ENCODE results near the gene PRSS53. TPM values are rescaled to one million over a fixed set of nuclear protein-coding genes. Genes with fewer than 3 reads are reported as not detected.
A peak's percentile ranks its signal among the peaks of the same experiment; 100 is the strongest.

Gene PRSS53
- total RNA-seq, 2 experiments from 2014 or later: 3.7 to 5.7 TPM

DNA sequence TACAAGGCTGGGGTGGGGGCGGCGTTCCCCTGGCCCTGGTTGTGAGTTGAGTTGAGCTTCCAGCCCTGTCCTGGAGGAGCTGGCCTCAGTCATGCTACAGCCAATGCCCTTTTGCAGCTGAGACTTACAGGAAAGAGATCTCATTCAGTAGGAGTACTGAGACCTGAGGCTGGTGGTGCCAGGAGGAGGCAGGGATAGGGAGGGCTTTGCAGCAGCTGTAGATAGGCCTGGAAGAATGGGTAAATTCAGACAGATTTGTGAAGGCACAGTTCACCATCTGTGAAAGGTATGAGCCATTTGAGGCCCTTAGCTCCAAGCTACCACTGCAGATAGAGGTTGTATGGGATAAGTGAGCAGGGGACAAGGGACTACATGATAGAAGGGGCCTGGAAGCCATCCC, 49.8 kb downstream of the PRSS53 start:
- POLR2A ChIA-PET: interaction anchor here (0.5 kb wide), 1 partner anchor 21 kb away, joined by 3 read pairs; no protein-coding TSS in a partner anchor
- intact Hi-C loops (cut with micrococcal nuclease; ENCODE audit: unreplicated experiment): no loop called here
- no peaks in the 10 kb centered on the region; the same call in 1 of the 2 replicates for H3K79me2 ChIP-seq (ENCODE audit: insufficient read depth, low read depth, low read length)
- no peak overlapping the region for H2AFZ ChIP-seq (ENCODE audit: low read length)
- H3K9me2 ChIP-seq (ENCODE audit: insufficient read depth, low read length): no peaks in the 10 kb centered on the region
- no peak overlapping the region for H3K4me2 ChIP-seq (ENCODE audit: low read length)
- peaks cover 4% of the 10 kb centered on the region; the same call in 1 of the 2 replicates for H3K36me3 ChIP-seq (ENCODE audit: insufficient read depth, low read length)
- no peak for TF ChIP-seq EZH2phosphoT487 (IDR thresholded peaks at IDR 0.05; ENCODE audit: borderline replicate concordance, low read depth, low read length)
- TF ChIP-seq, protein P1, sequence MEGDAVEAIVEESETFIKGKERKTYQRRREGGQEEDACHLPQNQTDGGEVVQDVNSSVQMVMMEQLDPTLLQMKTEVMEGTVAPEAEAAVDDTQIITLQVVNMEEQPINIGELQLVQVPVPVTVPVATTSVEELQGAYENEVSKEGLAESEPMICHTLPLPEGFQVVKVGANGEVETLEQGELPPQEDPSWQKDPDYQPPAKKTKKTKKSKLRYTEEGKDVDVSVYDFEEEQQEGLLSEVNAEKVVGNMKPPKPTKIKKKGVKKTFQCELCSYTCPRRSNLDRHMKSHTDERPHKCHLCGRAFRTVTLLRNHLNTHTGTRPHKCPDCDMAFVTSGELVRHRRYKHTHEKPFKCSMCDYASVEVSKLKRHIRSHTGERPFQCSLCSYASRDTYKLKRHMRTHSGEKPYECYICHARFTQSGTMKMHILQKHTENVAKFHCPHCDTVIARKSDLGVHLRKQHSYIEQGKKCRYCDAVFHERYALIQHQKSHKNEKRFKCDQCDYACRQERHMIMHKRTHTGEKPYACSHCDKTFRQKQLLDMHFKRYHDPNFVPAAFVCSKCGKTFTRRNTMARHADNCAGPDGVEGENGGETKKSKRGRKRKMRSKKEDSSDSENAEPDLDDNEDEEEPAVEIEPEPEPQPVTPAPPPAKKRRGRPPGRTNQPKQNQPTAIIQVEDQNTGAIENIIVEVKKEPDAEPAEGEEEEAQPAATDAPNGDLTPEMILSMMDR (conservative IDR thresholded peaks at IDR 0.05; ENCODE audit: low read length): no peak
- peaks cover 5% of the 10 kb centered on the region for H3K4me1 ChIP-seq (ENCODE audit: insufficient read depth, low read length, poor library complexity, severe bottlenecking)
- no peak for DNase-seq (ENCODE audit: low spot score)
- no TSS peak for BruUV-seq (replicated peaks)
- no peaks in the 10 kb centered on the region for H4K20me1 ChIP-seq (ENCODE audit: insufficient read depth, low read length)
- CTCF ChIA-PET (ENCODE audit: unreplicated experiment): no interaction called here
- no peak overlapping the region for H3K27ac ChIP-seq (ENCODE audit: low read depth, low read length, poor library complexity, severe bottlenecking)
- no peaks in the 10 kb centered on the region for H3K9me3 ChIP-seq (ENCODE audit: low read length)
- no peak overlapping the region for H3K4me3 ChIP-seq (ENCODE audit: low read depth, low read length, poor library complexity, severe bottlenecking)

- intact Hi-C loops (cut with micrococcal nuclease; ENCODE audit: unreplicated experiment): no loop called here
- Histone ChIP-seq H3K9me3 (ENCODE audit: low read length) (no peaks in the 10 kb centered on the region), H4K20me1 (ENCODE audit: insufficient read depth, low read length) (no peaks in the 10 kb centered on the region), H3K79me2 (ENCODE audit: insufficient read depth, low read depth, low read length) (no peaks in the 10 kb centered on the region; the same call in 1 of the 2 replicates), H3K4me2 (ENCODE audit: low read length) (no peak overlapping the region), H3K9me2 (ENCODE audit: insufficient read depth, low read length) (no peaks in the 10 kb centered on the region), H3K27ac (ENCODE audit: low read depth, low read length, poor library complexity, severe bottlenecking) (no peak overlapping the region), H3K4me1 (ENCODE audit: insufficient read depth, low read length, poor library complexity, severe bottlenecking) (peaks cover 18% of the 10 kb centered on the region), H3K36me3 (ENCODE audit: insufficient read depth, low read length) (peaks cover 4% of the 10 kb centered on the region; the same call in 1 of the 2 replicates), H2AFZ (ENCODE audit: low read length) (no peak overlapping the region), H3K4me3 (ENCODE audit: low read depth, low read length, poor library complexity, severe bottlenecking) (no peak overlapping the region)
- ChIA-PET CTCF (ENCODE audit: unreplicated experiment) (no interaction called here), POLR2A (interaction anchor here (1.1 kb wide), 1 partner anchor 10 kb away, joined by 3 read pairs; no protein-coding TSS in a partner anchor)
- TF ChIP-seq EZH2phosphoT487 (IDR thresholded peaks at IDR 0.05; ENCODE audit: borderline replicate concordance, low read depth, low read length): no peak
- TF ChIP-seq, protein P1 (conservative IDR thresholded peaks at IDR 0.05; ENCODE audit: low read length): no peak
- no TSS peak for BruUV-seq (replicated peaks)
- DNase-seq (ENCODE audit: low spot score): no peak
Measured at GRCh38 chr16:31036691-31037090, 52.1 kb downstream of the PRSS53 start.

GRCh38 chr16:31033709-31034492, 54.8 kb downstream of the PRSS53 start:
- peak; percentile 86 for DNase-seq (ENCODE audit: low spot score)
- H3K9me3 ChIP-seq (ENCODE audit: low read length): no peaks in the 10 kb centered on the region
- BruUV-seq (replicated peaks): TSS peak; percentile 83
- H2AFZ ChIP-seq (ENCODE audit: low read length): peak overlapping the region; percentile 99
- peaks cover 4% of the 10 kb centered on the region; the same call in 1 of the 2 replicates for H3K36me3 ChIP-seq (ENCODE audit: insufficient read depth, low read length)
- no peaks in the 10 kb centered on the region; the same call in 1 of the 2 replicates for H3K79me2 ChIP-seq (ENCODE audit: insufficient read depth, low read depth, low read length)
- ChIA-PET CTCF (ENCODE audit: unreplicated experiment) (interaction anchor here (0.6 kb wide), 1 partner anchor 9 kb away, joined by 3 read pairs; no protein-coding TSS in a partner anchor), POLR2A (interaction anchor here (0.6 to 0.8 kb wide), 2 partner anchors 106 to 251 kb away, joined by 3 to 6 read pairs; no protein-coding TSS in a partner anchor)
- peak overlapping the region; percentile 98 for H3K4me3 ChIP-seq (ENCODE audit: low read depth, low read length, poor library complexity, severe bottlenecking)
- peaks cover 18% of the 10 kb centered on the region for H3K4me1 ChIP-seq (ENCODE audit: insufficient read depth, low read length, poor library complexity, severe bottlenecking)
- intact Hi-C loops (cut with micrococcal nuclease; ENCODE audit: unreplicated experiment): no loop called here
- no peaks in the 10 kb centered on the region for H4K20me1 ChIP-seq (ENCODE audit: insufficient read depth, low read length)
- peak overlapping the region; percentile 59 for H3K27ac ChIP-seq (ENCODE audit: low read depth, low read length, poor library complexity, severe bottlenecking)
- TF ChIP-seq EZH2phosphoT487 (IDR thresholded peaks at IDR 0.05; ENCODE audit: borderline replicate concordance, low read depth, low read length): no peak
- TF ChIP-seq, protein P1 (conservative IDR thresholded peaks at IDR 0.05; ENCODE audit: low read length): no peak
- H3K4me2 ChIP-seq (ENCODE audit: low read length): peak overlapping the region; percentile 100
- no peaks in the 10 kb centered on the region for H3K9me2 ChIP-seq (ENCODE audit: insufficient read depth, low read length)
